H9 (cell line): ENCODE data around the gene FBN1. TPM values are rescaled to one million over a fixed set of nuclear protein-coding genes. Genes with fewer than 3 reads are reported as not detected.

Experiments used
- DNase-seq: peaks from one replicate; pipeline ENCODE4 v3.0.0-alpha.2; 2017
- H2AFZ ChIP-seq: one replicate; pipeline ENCODE4 v1.6.1; 2013; ENCODE audit warnings: mild to moderate bottlenecking, low read length, control low read depth, moderate library complexity
- H2AK5ac ChIP-seq: 2 replicates; pipeline ENCODE4 v1.6.1; 2013; ENCODE audit warnings: low read length, control low read depth, mixed read lengths; ENCODE audit not compliant: insufficient read length
- H2BK120ac ChIP-seq: one replicate; pipeline ENCODE4 v1.6.1; 2013; ENCODE audit warnings: low read depth, mild to moderate bottlenecking, low read length, control low read depth, inconsistent platforms; ENCODE audit not compliant: poor library complexity, severe bottlenecking
- H2BK12ac ChIP-seq: 2 replicates; pipeline ENCODE4 v1.6.1; 2013; ENCODE audit warnings: low read length, control low read depth, mixed read lengths, low read depth; ENCODE audit not compliant: insufficient read length
- H2BK15ac ChIP-seq: 2 replicates; pipeline ENCODE4 v1.6.1; 2013; ENCODE audit warnings: low read depth, low read length, control low read depth
- H2BK20ac ChIP-seq: one replicate; pipeline ENCODE4 v1.6.1; 2013; ENCODE audit warnings: low read depth, mild to moderate bottlenecking, low read length, control low read depth, inconsistent platforms; ENCODE audit not compliant: poor library complexity, severe bottlenecking
- H2BK5ac ChIP-seq: 2 replicates; pipeline ENCODE4 v1.6.1; 2013; ENCODE audit warnings: low read length, control low read depth, mixed read lengths; ENCODE audit not compliant: insufficient read length
- H3K14ac ChIP-seq: 2 replicates; pipeline ENCODE4 v1.6.1; 2013; ENCODE audit warnings: low read length, control low read depth; ENCODE audit not compliant: insufficient read depth
- H3K18ac ChIP-seq: 2 replicates; pipeline ENCODE4 v1.6.1; 2013; ENCODE audit warnings: low read depth, mild to moderate bottlenecking, mixed read lengths, low read length, control low read depth; ENCODE audit not compliant: insufficient read length
- H3K23ac ChIP-seq: 2 replicates; pipeline ENCODE4 v1.6.1; 2013; ENCODE audit warnings: low read length, control low read depth, mixed read lengths, low read depth; ENCODE audit not compliant: insufficient read length
- H3K23me2 ChIP-seq: 2 replicates; pipeline ENCODE4 v1.6.1; 2013; ENCODE audit warnings: low read depth, mild to moderate bottlenecking, mixed read lengths, low read length, control low read depth; ENCODE audit not compliant: insufficient read length, poor library complexity, severe bottlenecking
- H3K27ac ChIP-seq: 2 replicates; pipeline ENCODE4 v1.5.1; 2013; ENCODE audit warnings: low read length, control low read depth, mixed read lengths, low read depth; ENCODE audit not compliant: insufficient read length
- H3K27me3 ChIP-seq: 2 replicates; pipeline ENCODE4 v1.6.1; 2013; ENCODE audit warnings: low read length, control low read depth, inconsistent platforms; ENCODE audit not compliant: insufficient read depth
- H3K4ac ChIP-seq: 2 replicates; pipeline ENCODE4 v1.6.1; 2013; ENCODE audit warnings: low read depth, mild to moderate bottlenecking, control low read depth, inconsistent platforms, low read length, moderate library complexity
- H3K4me1 ChIP-seq: 2 replicates; pipeline ENCODE4 v1.6.1; 2013; ENCODE audit warnings: low read length, control low read depth, inconsistent platforms; ENCODE audit not compliant: insufficient read depth
- H3K4me2 ChIP-seq: 2 replicates; pipeline ENCODE4 v1.6.1; 2013; ENCODE audit warnings: low read length, control low read depth, mixed read lengths; ENCODE audit not compliant: insufficient read length, insufficient read depth
- H3K56ac ChIP-seq: 2 replicates; pipeline ENCODE4 v1.6.1; 2013; ENCODE audit warnings: low read depth, mild to moderate bottlenecking, mixed read lengths, low read length, control low read depth; ENCODE audit not compliant: insufficient read length
- H3K79me1 ChIP-seq: 2 replicates; pipeline ENCODE4 v1.6.1; 2013; ENCODE audit warnings: low read depth, mild to moderate bottlenecking, moderate library complexity, low read length, control low read depth, inconsistent platforms; ENCODE audit not compliant: insufficient read depth, poor library complexity, severe bottlenecking
- H3K79me2 ChIP-seq: 2 replicates; pipeline ENCODE4 v1.6.1; 2013; ENCODE audit warnings: low read length, control low read depth, inconsistent platforms; ENCODE audit not compliant: insufficient read depth
- H3K9ac ChIP-seq: 2 replicates; pipeline ENCODE4 v1.6.1; 2013; ENCODE audit warnings: low read length, control low read depth, mixed read lengths; ENCODE audit not compliant: insufficient read length; ENCODE audit errors: extremely low read depth
- H3K9me3 ChIP-seq: one replicate; pipeline ENCODE4 v1.6.1; 2013; ENCODE audit warnings: low read depth, low read length, inconsistent platforms; ENCODE audit not compliant: control insufficient read depth
- H3T11ph ChIP-seq: one replicate; pipeline ENCODE4 v1.6.1; 2013; ENCODE audit warnings: mild to moderate bottlenecking, low read length, control low read depth, inconsistent platforms
- H4K20me1 ChIP-seq: one replicate; pipeline ENCODE4 v1.6.1; 2013; ENCODE audit not compliant: control insufficient read depth, insufficient read length, insufficient read depth
- H4K5ac ChIP-seq: 2 replicates; pipeline ENCODE4 v1.6.1; 2013; ENCODE audit warnings: low read depth, mild to moderate bottlenecking, mixed read lengths, low read length, control low read depth; ENCODE audit not compliant: insufficient read length
- H4K8ac ChIP-seq: replicated peaks from 2 replicates; pipeline ENCODE4 v1.6.1; 2013; ENCODE audit warnings: low read length, control low read depth, mixed read lengths, low read depth; ENCODE audit not compliant: insufficient read length
- H4K91ac ChIP-seq: 2 replicates; pipeline ENCODE4 v1.6.1; 2013; ENCODE audit warnings: low read depth, mild to moderate bottlenecking, moderate library complexity, mixed read lengths, low read length, control low read depth; ENCODE audit not compliant: insufficient read length
- H3K27ac Mint-ChIP-seq, 3 experiments: 2 replicates in 2 of 3; 3 replicates in 1 of 3; pipeline ENCODE4 v1.8.0; 2020 to 2021; ENCODE audit warnings: mixed read lengths in 3 of 3, mild to moderate bottlenecking in 1 of 3, moderate library complexity in 1 of 3
- H3K27me3 Mint-ChIP-seq: 2 replicates; pipeline ENCODE4 v1.8.0; 2021; ENCODE audit warnings: low read depth, mild to moderate bottlenecking, moderate library complexity, mixed read lengths
- H3K36me3 Mint-ChIP-seq, 3 experiments: 2 replicates in 2 of 3; 3 replicates in 1 of 3; pipeline ENCODE4 v1.8.0; 2020 to 2021; ENCODE audit warnings: low read depth in 3 of 3, mixed read lengths in 3 of 3; ENCODE audit not compliant: insufficient read depth in 1 of 3
- H3K4me1 Mint-ChIP-seq, 2 experiments: 2 replicates each; pipeline ENCODE4 v1.8.0; 2020; ENCODE audit warnings: mixed read lengths in 2 of 2
- H3K4me3 Mint-ChIP-seq, 2 experiments: 2 replicates in 1 of 2; 3 replicates in 1 of 2; pipeline ENCODE4 v1.8.0; 2020 to 2021; ENCODE audit warnings: mild to moderate bottlenecking in 2 of 2, mixed read lengths in 2 of 2, moderate library complexity in 1 of 2
- H3K9me3 Mint-ChIP-seq, 2 experiments: 2 replicates in 1 of 2; 3 replicates in 1 of 2; pipeline ENCODE4 v1.8.0; 2020; ENCODE audit warnings: mild to moderate bottlenecking in 2 of 2, mixed read lengths in 2 of 2, moderate library complexity in 1 of 2
- CTCF ChIP-seq: fragments of 200-600 bp; sonication (generic); conservative IDR thresholded peaks from 3 replicates; pipeline ENCODE4 v1.8.0; 2021; ENCODE audit warnings: antibody characterized with exemption, mild to moderate bottlenecking
- WGBS: extraction: QIAGEN DNeasy Blood & Tissue Kit; methylation state at CpG from one replicate; pipeline ENCODE4 v1.1.7; 2013; ENCODE audit warnings: missing lambda C conversion rate, low lambda C conversion rate, mixed read lengths; ENCODE audit not compliant: insufficient read length; ENCODE audit errors: extremely low coverage; 5-methylcytosine and 5-hydroxymethylcytosine counted together
- total RNA-seq: library from RNA; stranded (reverse); gene quantifications from 2 replicates; pipeline ENCODE4 v1.2.1, GENCODE V29; 2021

FBN1 gene
- total RNA-seq, 1 experiment from 2014 or later = 3.6 TPM

DNA sequence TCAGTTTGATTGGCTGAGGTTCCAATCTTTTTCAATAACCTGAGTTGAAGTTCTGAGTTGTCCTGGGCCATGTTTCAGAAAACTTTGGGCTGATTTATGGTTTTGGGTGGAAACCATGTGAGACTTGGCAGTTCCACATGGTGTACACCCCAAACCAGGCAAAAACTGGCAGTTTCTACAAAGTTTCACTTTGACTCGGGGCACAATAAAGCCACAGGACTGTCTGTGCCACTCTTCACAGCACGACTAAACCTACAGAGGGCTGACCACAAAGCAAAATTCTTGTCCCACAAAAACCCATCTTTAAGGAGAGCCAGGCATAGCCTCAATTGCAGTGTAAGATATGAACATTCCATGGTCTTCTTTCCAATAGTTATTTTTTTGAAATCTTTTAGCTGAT is 159.3 kb downstream of the FBN1 start:
- Histone ChIP-seq H2BK120ac (no peak overlapping the region), H3K56ac (no peak overlapping the region), H3K27me3 (no peaks in the 10 kb centered on the region), H4K20me1 (no peaks in the 10 kb centered on the region), H4K8ac (no peak overlapping the region), H3K4ac (no peak overlapping the region), H2BK12ac (no peak overlapping the region), H3K23me2 (no peaks in the 10 kb centered on the region), H2BK5ac (no peak overlapping the region), H3K79me2 (no peaks in the 10 kb centered on the region), H3K4me2 (no peak overlapping the region), H2BK20ac (no peak overlapping the region), H3K9me3 (no peaks in the 10 kb centered on the region), H4K5ac (no peak overlapping the region), H3K27ac (no peak overlapping the region), H3K18ac (no peak overlapping the region), H3K79me1 (no peaks in the 10 kb centered on the region), H3K4me1 (no peaks in the 10 kb centered on the region), H3K14ac (no peak overlapping the region), H3K9ac (no peak overlapping the region), H3K23ac (no peak overlapping the region), H2AFZ (no peak overlapping the region), H3T11ph (no peak overlapping the region), H2AK5ac (no peak overlapping the region), H4K91ac (no peak overlapping the region), H2BK15ac (no peak overlapping the region)
- Mint-ChIP-seq H3K27ac (no peak overlapping the region), H3K36me3 (peaks cover 0 to 3% (median 2%) of the 10 kb centered on the region in 3 experiments; a peak in 3 of 7 replicates), H3K27me3 (no peaks in the 10 kb centered on the region), H3K9me3 (no peaks in the 10 kb centered on the region), H3K4me1 (peaks cover 11 to 15% of the 10 kb centered on the region in 2 experiments), H3K4me3 (no peak overlapping the region)
- WGBS = no CpG with 5 or more reads among the region's 2 CpGs
- no peak for DNase-seq
- TF ChIP-seq CTCF = no peak
